Lower leg skin (tissue), 3 donors: ENCODE data around the gene NUMA1.

Experiments used
- POLR2A ChIP-seq, 2 donors: fragments of 450-650 bp; IDR thresholded peaks; one replicate each; pipeline ENCODE4 v1.6.1; 2016 to 2017; ENCODE audit warnings: antibody characterized with exemption in 2 of 2, mild to moderate bottlenecking in 1 of 2, moderate library complexity in 1 of 2
- TF ChIP-seq, protein P1 (sequence below), 3 donors: fragments of 450-650 bp; IDR thresholded peaks; one replicate each; pipeline ENCODE4 v1.5.1; 2016; ENCODE audit warnings: antibody characterized with exemption in 3 of 3, mild to moderate bottlenecking in 3 of 3, moderate library complexity in 2 of 3

DNA sequence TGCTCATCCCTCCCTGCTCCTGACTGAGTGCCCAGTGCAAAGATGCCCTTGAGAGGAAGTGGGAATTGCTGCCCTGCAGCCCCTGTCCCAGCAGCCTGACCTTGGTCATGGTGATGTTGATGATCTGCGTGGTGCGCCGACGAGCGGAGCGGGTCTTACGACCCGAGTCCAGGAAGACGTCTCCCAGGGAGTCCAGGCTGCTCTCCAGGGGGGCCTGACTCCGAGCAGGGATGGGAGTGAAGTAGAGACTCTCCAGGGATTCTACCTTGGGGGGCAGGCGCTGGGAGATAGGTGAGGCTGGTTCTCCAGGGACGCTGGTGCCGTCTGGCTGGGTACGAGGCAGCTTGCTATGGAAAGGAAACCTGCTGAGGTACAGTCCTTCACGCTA, 73.3 kb downstream of the NUMA1 start:
- TF ChIP-seq, protein P1, sequence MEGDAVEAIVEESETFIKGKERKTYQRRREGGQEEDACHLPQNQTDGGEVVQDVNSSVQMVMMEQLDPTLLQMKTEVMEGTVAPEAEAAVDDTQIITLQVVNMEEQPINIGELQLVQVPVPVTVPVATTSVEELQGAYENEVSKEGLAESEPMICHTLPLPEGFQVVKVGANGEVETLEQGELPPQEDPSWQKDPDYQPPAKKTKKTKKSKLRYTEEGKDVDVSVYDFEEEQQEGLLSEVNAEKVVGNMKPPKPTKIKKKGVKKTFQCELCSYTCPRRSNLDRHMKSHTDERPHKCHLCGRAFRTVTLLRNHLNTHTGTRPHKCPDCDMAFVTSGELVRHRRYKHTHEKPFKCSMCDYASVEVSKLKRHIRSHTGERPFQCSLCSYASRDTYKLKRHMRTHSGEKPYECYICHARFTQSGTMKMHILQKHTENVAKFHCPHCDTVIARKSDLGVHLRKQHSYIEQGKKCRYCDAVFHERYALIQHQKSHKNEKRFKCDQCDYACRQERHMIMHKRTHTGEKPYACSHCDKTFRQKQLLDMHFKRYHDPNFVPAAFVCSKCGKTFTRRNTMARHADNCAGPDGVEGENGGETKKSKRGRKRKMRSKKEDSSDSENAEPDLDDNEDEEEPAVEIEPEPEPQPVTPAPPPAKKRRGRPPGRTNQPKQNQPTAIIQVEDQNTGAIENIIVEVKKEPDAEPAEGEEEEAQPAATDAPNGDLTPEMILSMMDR (IDR thresholded peaks at IDR 0.05), result no peak
- TF ChIP-seq POLR2A (IDR thresholded peaks at IDR 0.05), result no peak
